PFSK-1 (cell line): ENCODE data around the gene UBN2.

Experiments
- FOXP2 ChIP-seq: optimal IDR thresholded peaks from 2 replicates; pipeline ENCODE3; 2011; ENCODE audit warnings: borderline replicate concordance, control low read depth, inconsistent platforms; ENCODE audit not compliant: insufficient read depth; ENCODE audit errors: extremely low read length, extremely low read depth
- POLR2AphosphoS5 ChIP-seq: IDR thresholded peaks from 2 replicates; pipeline ENCODE4 v1.6.1; 2012; ENCODE audit warnings: low read depth, mild to moderate bottlenecking, control low read depth, low read length, moderate library complexity
- REST ChIP-seq, 2 experiments: IDR thresholded peaks; 2 replicates each; pipeline versions ENCODE4 v1.6.1 to v1.8.0; 2011 to 2012; ENCODE audit warnings: low read depth in 2 of 2, low read length in 2 of 2, control low read depth in 1 of 2, inconsistent platforms in 1 of 2, mild to moderate bottlenecking in 1 of 2, moderate library complexity in 1 of 2; ENCODE audit not compliant: insufficient read depth in 1 of 2
- SIN3A ChIP-seq: IDR thresholded peaks from 2 replicates; pipeline ENCODE4 v1.6.1; 2012; ENCODE audit warnings: mild to moderate bottlenecking, low read length, moderate library complexity, borderline replicate concordance; ENCODE audit not compliant: insufficient read depth
- TAF1 ChIP-seq: IDR thresholded peaks from 2 replicates; pipeline ENCODE4 v1.6.1; 2012; ENCODE audit warnings: low read length, control low read depth, borderline replicate concordance; ENCODE audit not compliant: insufficient read depth

Gene UBN2

GRCh38 chr7:139321071-139321745 is 90.2 kb downstream of the UBN2 start:
- TF ChIP-seq REST (IDR thresholded peaks at IDR 0.05; ENCODE audit: insufficient read depth in 1 of 2, low read depth in 2 of 2, low read length in 2 of 2) (no peak), TAF1 (no peak), SIN3A (no peak), POLR2AphosphoS5 (no peak), FOXP2 (no peak)

- TF ChIP-seq SIN3A (no peak), POLR2AphosphoS5 (no peak), TAF1 (no peak), REST (IDR thresholded peaks at IDR 0.05; ENCODE audit: insufficient read depth in 1 of 2, low read depth in 2 of 2, low read length in 2 of 2) (no peak), FOXP2 (no peak)
Observed at GRCh38 chr7:139328375-139328774, 97.3 kb downstream of the UBN2 start.

GRCh38 chr7:139329119-139329518 is 98.1 kb downstream of the UBN2 start:
- no peak for TF ChIP-seq POLR2AphosphoS5
- no peak for TF ChIP-seq SIN3A
- TF ChIP-seq FOXP2: no peak
- no peak for TF ChIP-seq REST (IDR thresholded peaks at IDR 0.05; ENCODE audit: insufficient read depth in 1 of 2, low read depth in 2 of 2, low read length in 2 of 2)
- TF ChIP-seq TAF1: no peak

GRCh38 chr7:139330333-139331030 is 99.4 kb downstream of the UBN2 start:
- TF ChIP-seq REST (IDR thresholded peaks at IDR 0.05; ENCODE audit: insufficient read depth in 1 of 2, low read depth in 2 of 2, low read length in 2 of 2) (no peak), FOXP2 (no peak), TAF1 (no peak)
